SW 1271 (cell line): ENCODE results near the gene RAB14.

Source experiments
- DNase-seq, 2 experiments: peaks; one replicate each; lab custom pipeline; 2025; lab: John Stamatoyannopoulos, UW

Gene RAB14

DNA sequence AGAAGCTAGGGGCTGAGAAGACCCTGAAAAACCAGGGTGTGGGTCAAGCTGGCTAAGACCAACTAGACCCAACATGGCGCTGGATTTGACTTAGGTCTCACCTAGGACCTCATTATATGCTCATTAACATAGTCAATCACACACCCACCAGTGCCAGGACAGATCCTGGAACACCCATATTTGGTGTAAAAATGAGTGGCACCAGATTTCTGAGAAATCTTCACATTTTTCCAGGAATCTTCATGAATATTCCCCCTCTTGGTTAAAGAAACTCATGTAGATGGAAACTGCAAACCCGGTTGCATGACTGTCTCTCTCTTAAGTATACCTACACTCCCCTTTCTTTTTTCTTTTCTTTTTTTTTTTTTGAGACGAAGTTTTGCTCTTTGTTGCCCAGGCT is 17.9 kb upstream of the RAB14 start:
- no peak for DNase-seq

GRCh38 chr9:121218357-121219027 is 16.8 kb upstream of the RAB14 start:
- no peak for DNase-seq

DNA sequence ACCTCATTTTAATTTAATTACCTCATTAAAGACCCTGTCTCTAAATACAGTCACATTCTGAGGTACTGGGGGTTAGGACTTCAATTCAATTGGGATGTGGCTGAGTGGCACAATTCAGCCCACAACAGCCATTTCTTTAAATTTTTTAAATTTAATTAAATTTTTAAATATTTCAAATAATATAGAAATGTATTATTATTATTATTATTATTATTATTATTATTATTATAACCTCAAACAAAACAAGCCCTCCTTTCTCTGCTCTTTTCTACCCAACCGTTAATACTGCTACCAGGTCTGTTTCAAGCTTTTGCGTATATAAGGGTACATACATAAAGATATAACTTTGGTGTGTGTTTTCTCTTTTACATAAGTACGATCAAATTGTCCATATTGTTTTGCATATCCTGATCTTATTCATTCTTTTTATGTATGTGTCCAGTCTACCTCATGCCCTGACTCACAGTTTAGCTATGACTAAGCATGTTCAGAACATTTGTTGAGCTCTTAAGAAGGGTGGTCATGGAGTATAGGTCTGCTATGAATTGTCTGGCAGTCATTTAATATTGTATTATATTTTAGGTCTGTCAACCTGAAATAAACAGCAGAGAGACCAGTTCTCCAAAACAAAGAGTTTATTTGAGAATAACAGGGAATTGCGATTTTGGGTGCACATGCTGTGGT is 16.1 kb upstream of the RAB14 start:
- DNase-seq: no peak

DNA sequence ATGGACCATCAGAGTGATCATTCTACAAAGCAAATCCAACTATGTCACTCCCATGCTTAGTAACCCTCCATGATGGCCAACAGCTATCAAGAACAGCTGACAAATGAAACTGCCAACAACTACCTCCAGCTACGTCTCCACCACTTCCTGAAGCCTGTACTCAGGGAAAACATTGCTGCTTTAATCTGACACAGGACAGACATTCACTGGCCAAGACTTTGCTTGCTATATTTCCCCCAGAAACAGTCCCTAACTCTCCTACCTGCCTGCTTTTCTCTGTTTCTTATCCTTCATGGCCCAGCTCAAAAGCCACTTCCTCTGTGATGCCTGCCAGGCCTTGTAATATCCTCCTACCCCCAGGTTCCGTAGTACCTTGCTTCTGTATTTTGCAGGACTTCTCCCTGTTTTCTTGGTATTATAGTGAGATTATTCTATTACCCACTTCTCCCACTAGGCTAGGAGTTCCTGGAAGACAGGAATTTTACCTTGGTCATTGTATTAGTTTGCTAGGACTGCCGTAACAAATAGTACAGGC is 14.7 kb upstream of the RAB14 start:
- no peak for DNase-seq

DNA sequence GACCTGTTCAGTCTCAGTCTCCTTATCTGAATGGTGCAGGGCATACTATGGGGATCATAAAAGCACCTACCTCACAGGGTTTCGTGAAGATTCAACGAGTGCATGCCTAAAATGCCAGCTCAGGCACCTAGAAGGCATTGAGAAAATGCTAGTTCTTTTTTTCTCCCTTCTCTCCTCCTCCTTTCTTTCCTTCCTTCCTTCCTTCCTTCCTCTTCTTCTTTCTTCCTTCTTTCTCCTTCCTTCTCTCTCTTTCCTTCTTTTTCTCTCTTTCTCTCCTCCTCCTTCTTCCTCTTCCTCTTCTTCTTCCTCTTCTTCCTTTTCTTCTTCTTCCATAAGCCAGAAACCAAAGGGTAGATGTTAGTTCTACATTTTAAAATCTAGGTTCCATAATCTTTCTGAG is 12.3 kb upstream of the RAB14 start:
- DNase-seq: no peak

DNA sequence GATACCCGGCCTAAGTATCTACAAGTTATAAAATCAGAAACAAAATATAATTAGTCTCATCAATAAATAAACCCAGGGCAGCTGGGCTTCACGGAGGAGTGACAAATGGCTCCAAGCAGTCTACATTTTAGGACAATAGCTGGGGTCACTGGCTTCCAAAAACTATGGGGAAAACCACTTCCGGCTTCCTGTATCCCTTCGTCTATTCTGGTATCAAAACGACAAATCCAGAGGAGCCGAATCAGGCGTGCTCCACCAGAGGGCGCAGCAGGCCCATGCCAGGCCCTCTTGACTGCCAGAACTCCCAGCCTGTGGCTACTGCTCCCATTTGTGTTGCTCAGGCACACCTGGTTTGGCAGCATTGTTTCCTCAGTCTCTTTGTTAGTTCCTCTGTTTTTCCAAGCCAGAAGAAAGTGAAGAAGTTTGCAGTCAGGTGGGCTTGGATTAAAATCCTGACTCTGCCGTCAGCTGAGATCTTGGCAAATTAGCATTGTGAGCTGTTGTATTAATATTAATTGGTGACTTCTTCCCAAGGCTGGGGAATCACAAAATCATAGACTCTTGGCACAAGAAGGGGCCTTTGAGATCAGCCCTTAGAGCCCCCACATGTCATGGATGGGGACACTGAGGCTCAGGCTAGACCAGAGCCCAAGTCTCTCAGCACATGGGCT is 11.6 kb upstream of the RAB14 start:
- DNase-seq: peak; percentile 25 to 82

- no peak for DNase-seq
Observed at GRCh38 chr9:121210536-121210935, 8.9 kb upstream of the RAB14 start.

DNA sequence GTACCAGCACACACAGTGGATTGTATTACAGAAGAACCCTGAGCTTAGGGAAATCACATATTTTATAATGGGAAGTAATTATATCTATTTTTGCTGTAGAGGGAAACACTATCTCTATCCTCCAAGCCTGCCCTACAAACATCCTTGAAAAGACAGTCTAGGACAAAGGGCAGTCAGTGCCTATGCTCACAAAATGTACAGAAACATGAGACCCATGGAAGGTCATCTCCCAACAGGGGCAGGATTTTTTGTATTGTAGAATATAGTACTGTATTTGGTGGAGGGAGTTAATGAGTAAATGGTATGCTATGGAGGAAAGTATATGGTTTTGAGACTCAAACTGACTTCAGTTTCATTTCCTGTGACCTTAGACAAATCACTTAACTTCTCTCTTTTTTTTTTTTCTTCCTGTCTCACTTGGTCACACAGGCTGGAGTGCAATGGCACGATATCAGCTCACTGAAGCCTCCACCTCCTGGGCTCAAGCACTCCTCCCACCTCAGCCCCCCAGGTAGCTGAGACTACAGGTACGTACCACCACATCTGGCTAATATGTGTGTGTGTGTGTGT is 5.8 kb upstream of the RAB14 start:
- DNase-seq: no peak

DNA sequence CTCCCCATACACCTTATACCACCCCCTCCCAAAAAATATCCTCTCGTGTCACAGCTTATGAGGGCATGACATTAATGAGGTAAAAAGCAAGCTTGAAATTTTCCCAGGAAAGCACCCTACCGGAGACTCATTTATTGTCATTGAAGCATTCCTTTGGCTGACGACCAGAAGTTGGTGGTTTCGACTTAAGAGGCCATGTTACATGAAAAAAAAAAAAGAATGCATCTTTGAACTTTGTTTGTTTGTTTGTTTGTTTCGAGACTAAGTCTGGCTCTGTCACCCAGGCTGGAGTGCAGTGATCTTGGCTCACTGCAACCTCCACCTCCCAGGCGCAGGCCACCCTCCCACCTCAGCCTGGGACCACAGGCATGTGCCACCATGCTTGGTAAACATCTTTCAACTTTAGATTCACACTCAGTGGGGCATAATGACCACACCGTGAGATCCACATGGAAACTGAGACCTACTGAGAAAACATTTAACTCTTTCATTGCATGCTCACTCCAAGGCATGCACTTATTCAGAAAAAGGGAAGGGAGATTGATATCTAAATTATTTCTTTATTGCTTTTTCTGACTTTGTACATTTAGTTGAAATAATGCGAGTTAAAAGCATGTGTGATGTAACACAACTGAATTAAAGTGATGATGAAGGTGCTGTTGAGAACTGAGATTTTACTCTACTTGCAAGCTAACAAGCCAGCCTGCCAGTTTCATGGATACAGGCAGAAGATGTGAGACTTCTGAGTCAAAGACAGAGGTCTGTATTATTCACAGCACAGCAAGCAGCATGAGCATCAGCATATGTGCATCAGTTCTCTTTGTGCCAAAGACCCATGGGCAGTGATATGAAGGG is 5.1 kb upstream of the RAB14 start:
- no peak for DNase-seq

- no peak for DNase-seq
Observed at GRCh38 chr9:121204611-121205010, 2.9 kb upstream of the RAB14 start.

GRCh38 chr9:121204121-121204520 is 2.5 kb upstream of the RAB14 start:
- no peak for DNase-seq

GRCh38 chr9:121201045-121201737 is 478 bp downstream of the RAB14 start:
- DNase-seq: no peak

DNA sequence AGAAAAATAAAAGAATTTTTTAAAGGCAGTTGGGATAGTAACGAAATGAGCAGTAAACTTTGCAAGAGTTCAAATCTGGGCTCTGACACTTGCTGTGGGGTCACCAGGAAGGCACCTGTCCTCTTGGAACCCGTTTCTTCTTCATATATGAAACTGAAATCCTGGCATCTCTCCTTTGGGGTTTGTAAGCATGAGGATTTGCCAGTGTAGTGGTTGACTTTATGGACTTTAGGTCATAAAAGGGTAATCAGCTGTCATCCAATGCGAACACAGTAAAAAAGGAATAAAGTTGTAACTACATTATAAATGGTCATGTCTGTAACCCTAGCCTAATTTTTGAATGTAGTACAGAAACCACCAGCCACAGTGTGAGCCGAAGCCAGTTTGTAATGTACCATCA is 1.3 kb downstream of the RAB14 start:
- DNase-seq: no peak

DNA sequence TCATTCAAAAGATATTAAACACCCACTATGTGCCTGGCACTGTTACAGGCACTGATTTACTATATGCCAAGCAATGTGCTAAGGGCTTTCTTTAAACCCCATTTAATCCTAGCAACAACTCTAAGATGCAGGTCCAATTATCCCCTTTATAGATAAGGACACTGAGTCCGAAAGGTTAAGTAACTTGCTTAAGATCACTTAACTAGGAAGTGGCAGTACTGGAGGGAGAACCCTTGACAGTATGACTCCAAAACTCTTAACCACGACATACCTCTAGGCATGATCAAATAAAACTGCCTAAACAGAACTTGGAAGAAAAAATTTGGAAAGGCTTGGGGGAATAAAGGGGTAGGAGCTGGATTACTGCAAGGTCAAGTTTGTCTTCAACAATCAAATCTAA is 1.7 kb downstream of the RAB14 start:
- DNase-seq: no peak

DNA sequence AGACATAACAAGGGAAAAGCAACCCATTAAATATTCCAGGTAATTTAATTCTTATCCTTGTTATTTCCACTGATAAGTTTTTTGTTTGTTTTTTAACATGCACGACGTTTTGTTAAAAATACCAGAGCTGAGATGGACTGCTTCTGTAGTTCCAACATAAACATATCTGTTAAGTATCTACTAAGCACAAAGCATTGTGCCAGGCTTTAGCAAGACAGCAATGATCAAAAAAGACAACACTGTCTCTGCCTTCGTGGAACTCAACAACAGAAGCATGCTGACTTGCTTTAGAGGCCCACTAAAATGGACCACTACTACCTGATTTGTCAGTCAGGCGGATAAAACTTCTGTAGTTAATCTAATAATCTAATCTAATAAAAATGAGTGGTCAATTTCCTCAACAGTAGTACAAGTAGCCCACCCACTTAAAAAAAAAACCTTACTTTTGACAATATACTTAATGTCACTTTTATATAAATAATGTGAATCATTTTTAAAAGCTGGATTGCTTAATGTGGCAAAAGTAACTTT is 3.1 kb downstream of the RAB14 start:
- DNase-seq: no peak

- DNase-seq: no peak
Observed at GRCh38 chr9:121197132-121197531, 4.5 kb downstream of the RAB14 start.

DNA sequence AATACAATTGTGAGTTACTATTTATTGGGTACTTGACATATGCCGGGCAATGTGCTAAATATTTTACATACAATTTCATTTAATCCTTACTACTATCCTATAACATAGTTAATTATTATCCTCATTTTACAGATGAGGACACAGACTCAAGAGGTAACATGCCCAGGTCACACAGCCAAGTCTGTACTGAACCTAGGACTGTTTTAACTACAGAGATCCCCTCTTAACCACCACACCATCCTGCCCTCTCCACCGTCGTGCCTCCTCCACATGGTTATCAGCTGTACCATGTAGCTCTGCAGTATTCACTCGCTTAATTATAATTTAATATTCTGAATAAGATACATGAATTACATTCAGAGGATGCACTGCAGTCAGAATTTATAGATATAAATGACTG is 5.3 kb downstream of the RAB14 start:
- DNase-seq: no peak

GRCh38 chr9:121194730-121195129 is 6.9 kb downstream of the RAB14 start:
- no peak for DNase-seq

DNA sequence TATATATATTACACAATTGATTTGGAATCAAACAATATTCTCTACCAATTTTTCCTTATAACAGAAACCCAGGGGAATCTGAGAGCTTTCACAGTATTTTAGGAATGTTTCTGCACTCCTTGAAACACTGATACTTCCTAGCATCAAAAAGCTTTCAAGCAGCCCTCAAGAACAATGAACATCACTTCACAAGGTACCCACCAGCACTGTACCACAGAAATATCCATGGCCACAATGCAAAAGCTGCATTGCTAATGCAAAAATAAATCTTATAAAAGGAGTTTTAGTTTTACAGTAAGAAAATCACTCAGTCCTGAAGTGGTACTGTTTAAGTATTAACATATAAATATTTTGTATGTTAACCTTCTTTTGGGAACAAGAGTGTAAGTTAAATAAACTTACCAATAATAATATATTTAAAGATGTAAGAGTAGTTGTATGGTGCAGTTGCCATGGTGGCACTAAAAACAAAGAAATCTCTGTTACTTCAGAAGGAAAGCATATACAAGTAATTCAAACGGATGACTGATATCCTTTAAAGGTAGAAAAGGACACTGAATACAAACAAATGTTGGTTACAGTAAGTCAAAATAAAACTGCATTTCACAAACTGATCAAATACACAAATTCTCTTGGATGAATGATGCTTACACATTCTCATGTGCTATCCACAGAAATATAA is 8.6 kb downstream of the RAB14 start:
- no peak for DNase-seq

- DNase-seq: no peak
Observed at GRCh38 chr9:121192518-121192917, 9.2 kb downstream of the RAB14 start.
